Prostate gland (tissue), 2 donors: ENCODE measurements around the gene GLIS2.

Experiments
- CTCF ChIP-seq, 4 experiments: fragments of 200-600 bp in 2 of 4; fragments of 450-650 bp in 2 of 4; sonication (generic) in 2 of 4; IDR thresholded peaks; 1 replicate in 3 of 4; 2 replicates in 1 of 4; pipeline ENCODE4 v1.5.1; 2016 to 2019; ENCODE audit warnings: antibody characterized with exemption in 4 of 4, mild to moderate bottlenecking in 2 of 4, moderate library complexity in 2 of 4
- POLR2A ChIP-seq: fragments of 450-650 bp; IDR thresholded peaks from one replicate; pipeline ENCODE4 v1.6.1; 2016; ENCODE audit warnings: antibody characterized with exemption, mild to moderate bottlenecking

DNA sequence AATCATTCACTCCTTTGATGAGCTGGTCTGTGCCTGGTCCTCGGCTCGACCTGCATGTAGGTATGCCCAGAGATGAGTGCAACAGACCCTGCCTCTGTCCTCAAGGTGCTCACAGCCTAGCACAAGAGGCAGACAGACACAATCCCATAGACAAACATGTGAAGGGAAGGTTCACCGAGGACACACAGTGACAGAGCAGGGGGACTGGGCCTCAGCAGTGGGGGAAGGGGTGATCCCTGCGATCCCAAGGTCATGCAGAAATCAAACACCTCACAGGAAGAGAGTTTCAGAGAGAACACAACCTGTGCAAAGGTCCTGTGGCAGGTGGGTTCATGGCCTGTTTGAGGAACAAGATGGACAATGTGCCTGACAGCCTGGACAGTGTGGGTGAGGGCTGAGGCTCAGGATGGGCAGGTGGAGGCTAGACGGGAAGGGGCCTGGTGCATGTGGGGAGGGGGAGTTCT, 51.6 kb downstream of the GLIS2 start:
- TF ChIP-seq CTCF (IDR thresholded peaks at IDR 0.05) = no peak
- no peak for TF ChIP-seq POLR2A
